ENCODE data around the gene POU4F1. TPM values are rescaled to one million over a fixed set of nuclear protein-coding genes. Genes with fewer than 3 reads are reported as not detected.

The POU4F1 gene
- polyA plus RNA-seq, 3 donors, result not detected

GRCh38 chr13:78623132-78623531 lies 19.8 kb upstream of the POU4F1 start:
- no CpG with 5 or more reads among the region's 3 CpGs for WGBS (ENCODE audit: insufficient coverage)
- no peak overlapping the region for H3K9ac ChIP-seq (ENCODE audit: insufficient read depth, low read length, poor library complexity, severe bottlenecking)
- DNase-seq, result no peak
- Mint-ChIP-seq H3K4me1 (no peaks in the 10 kb centered on the region), H3K27ac (no peak overlapping the region), H3K36me3 (peaks cover 30 to 51% of the 10 kb centered on the region in 2 donors), H3K27me3 (ENCODE audit: low read depth in 3 of 3) (no peaks in the 10 kb centered on the region), H3K9me3 (no peaks in the 10 kb centered on the region), H3K4me3 (no peak overlapping the region)
- H3K79me2 ChIP-seq (ENCODE audit: insufficient read depth, low read length), result no peaks in the 10 kb centered on the region
- TF ChIP-seq, protein P1, sequence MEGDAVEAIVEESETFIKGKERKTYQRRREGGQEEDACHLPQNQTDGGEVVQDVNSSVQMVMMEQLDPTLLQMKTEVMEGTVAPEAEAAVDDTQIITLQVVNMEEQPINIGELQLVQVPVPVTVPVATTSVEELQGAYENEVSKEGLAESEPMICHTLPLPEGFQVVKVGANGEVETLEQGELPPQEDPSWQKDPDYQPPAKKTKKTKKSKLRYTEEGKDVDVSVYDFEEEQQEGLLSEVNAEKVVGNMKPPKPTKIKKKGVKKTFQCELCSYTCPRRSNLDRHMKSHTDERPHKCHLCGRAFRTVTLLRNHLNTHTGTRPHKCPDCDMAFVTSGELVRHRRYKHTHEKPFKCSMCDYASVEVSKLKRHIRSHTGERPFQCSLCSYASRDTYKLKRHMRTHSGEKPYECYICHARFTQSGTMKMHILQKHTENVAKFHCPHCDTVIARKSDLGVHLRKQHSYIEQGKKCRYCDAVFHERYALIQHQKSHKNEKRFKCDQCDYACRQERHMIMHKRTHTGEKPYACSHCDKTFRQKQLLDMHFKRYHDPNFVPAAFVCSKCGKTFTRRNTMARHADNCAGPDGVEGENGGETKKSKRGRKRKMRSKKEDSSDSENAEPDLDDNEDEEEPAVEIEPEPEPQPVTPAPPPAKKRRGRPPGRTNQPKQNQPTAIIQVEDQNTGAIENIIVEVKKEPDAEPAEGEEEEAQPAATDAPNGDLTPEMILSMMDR (IDR thresholded peaks at IDR 0.05), result no peak
- no peaks in the 10 kb centered on the region for H3K4me1 ChIP-seq (ENCODE audit: control insufficient read depth in 1 of 2, insufficient read depth in 2 of 2, low read length in 2 of 2)
- no peak overlapping the region for H3K4me3 ChIP-seq (replicated peaks in 1 of 3; ENCODE audit: low read depth in 2 of 3, low read length in 3 of 3)
- intact Hi-C loops (cut with micrococcal nuclease), result no loop called here
- no peak overlapping the region for H3K4me2 ChIP-seq (replicated peaks; ENCODE audit: extremely low read depth, low read length, poor library complexity, severe bottlenecking)
- H2AFZ ChIP-seq (ENCODE audit: insufficient read depth, low read depth, low read length, poor library complexity, severe bottlenecking), result no peak overlapping the region
- no peaks in the 10 kb centered on the region for H3K27me3 ChIP-seq (ENCODE audit: control insufficient read depth in 2 of 2, insufficient read depth in 2 of 2, low read length in 2 of 2)
- H4K20me1 ChIP-seq (ENCODE audit: insufficient read depth, low read length), result no peaks in the 10 kb centered on the region
- no peak overlapping the region for H3K27ac ChIP-seq (ENCODE audit: low read depth in 1 of 2, low read length in 2 of 2)
- peaks cover 7 to 70% of the 10 kb centered on the region in 2 donors for H3K36me3 ChIP-seq (replicated peaks in 1 of 2; ENCODE audit: control insufficient read depth in 1 of 2, insufficient read depth in 2 of 2, low read length in 2 of 2)
- H3K9me3 ChIP-seq (replicated peaks in 1 of 2; ENCODE audit: control insufficient read depth in 1 of 2, insufficient read depth in 1 of 2, low read length in 2 of 2), result no peaks in the 10 kb centered on the region

DNA sequence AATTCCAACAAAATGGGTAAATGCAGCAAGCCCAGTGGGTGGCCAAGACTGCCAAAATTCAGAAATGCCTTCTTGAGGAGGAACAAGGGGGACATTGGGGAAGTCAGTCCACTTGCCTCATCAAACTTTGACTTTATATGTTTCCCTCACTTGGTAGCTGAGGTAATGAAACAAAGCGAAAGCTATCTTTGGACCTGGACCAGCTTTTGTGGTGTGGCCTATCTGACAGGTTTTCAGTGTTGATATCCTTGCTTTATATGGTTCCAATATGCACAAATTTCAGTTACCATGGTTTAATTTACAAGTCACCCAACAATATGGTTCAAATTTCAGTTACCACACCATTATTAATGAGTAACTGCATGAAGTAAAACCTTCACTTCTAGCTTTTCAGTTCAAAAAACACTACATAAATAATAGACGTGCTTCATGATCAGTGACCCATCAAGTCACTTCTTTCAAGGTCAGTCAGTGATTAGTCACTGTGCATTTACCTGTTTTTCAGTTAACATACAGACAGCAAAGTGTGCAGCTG lies 17.7 kb upstream of the POU4F1 start:
- Mint-ChIP-seq H3K4me3 (no peak overlapping the region), H3K9me3 (no peaks in the 10 kb centered on the region), H3K27me3 (ENCODE audit: low read depth in 3 of 3) (no peaks in the 10 kb centered on the region), H3K27ac (no peak overlapping the region), H3K4me1 (no peaks in the 10 kb centered on the region), H3K36me3 (peaks cover 41 to 58% of the 10 kb centered on the region in 2 donors)
- Histone ChIP-seq H3K4me3 (replicated peaks in 1 of 3; ENCODE audit: low read depth in 2 of 3, low read length in 3 of 3) (no peak overlapping the region), H3K27me3 (ENCODE audit: control insufficient read depth in 2 of 2, insufficient read depth in 2 of 2, low read length in 2 of 2) (no peaks in the 10 kb centered on the region), H3K4me1 (ENCODE audit: control insufficient read depth in 1 of 2, insufficient read depth in 2 of 2, low read length in 2 of 2) (no peaks in the 10 kb centered on the region), H2AFZ (ENCODE audit: insufficient read depth, low read depth, low read length, poor library complexity, severe bottlenecking) (no peak overlapping the region), H3K9me3 (replicated peaks in 1 of 2; ENCODE audit: control insufficient read depth in 1 of 2, insufficient read depth in 1 of 2, low read length in 2 of 2) (no peaks in the 10 kb centered on the region), H3K79me2 (ENCODE audit: insufficient read depth, low read length) (no peaks in the 10 kb centered on the region), H3K9ac (ENCODE audit: insufficient read depth, low read length, poor library complexity, severe bottlenecking) (no peak overlapping the region), H3K27ac (ENCODE audit: low read depth in 1 of 2, low read length in 2 of 2) (no peak overlapping the region), H3K4me2 (replicated peaks; ENCODE audit: extremely low read depth, low read length, poor library complexity, severe bottlenecking) (no peak overlapping the region), H4K20me1 (ENCODE audit: insufficient read depth, low read length) (no peaks in the 10 kb centered on the region), H3K36me3 (replicated peaks in 1 of 2; ENCODE audit: control insufficient read depth in 1 of 2, insufficient read depth in 2 of 2, low read length in 2 of 2) (peaks cover 15 to 72% of the 10 kb centered on the region in 2 donors)
- TF ChIP-seq, protein P1 (IDR thresholded peaks at IDR 0.05), result no peak
- intact Hi-C loops (cut with micrococcal nuclease), result no loop called here
- WGBS (ENCODE audit: insufficient coverage), result 100% methylated on average over 1 of the region's 2 CpGs
- DNase-seq, result no peak

All from CD14-positive monocyte (primary cell).